ENCODE results near the gene ZBTB37.
"Not testable (repeated sequence)": the region's sequence is repeated elsewhere in the genome, so short reads cannot be mapped to it uniquely, and the experiment has no call there.

Gene ZBTB37

GRCh38 chr1:173868266-173869020 lies at the start of gene ZBTB37:
Gene ZBTB37 (plus strand): TSS chr1:173868380. CDS start chr1:173870226, 1,846 bp downstream.
- DNase-seq (ENCODE audit: low spot score), result peak; percentile 24

GRCh38 chr1:173818459-173818858 lies 49.7 kb upstream of the ZBTB37 start:
- DNase-seq (ENCODE audit: low spot score), result no peak

- DNase-seq (ENCODE audit: low spot score), result no peak
These were observed 46.5 kb upstream of the ZBTB37 start for GRCh38 chr1:173821680-173822079.

- DNase-seq (ENCODE audit: low spot score), result no peak
These were observed 44.3 kb upstream of the ZBTB37 start for GRCh38 chr1:173823781-173824314.

GRCh38 chr1:173824315-173825081 lies 43.7 kb upstream of the ZBTB37 start, which contains the start of the genes CENPL and DARS2:
Gene CENPL (minus strand): TSS chr1:173824883. CDS start chr1:173811299, 13,584 bp downstream.
Gene DARS2 (plus strand): TSS chr1:173824673. CDS start chr1:173825230, 557 bp downstream.
- peak; percentile 89 for DNase-seq (ENCODE audit: low spot score)

- DNase-seq (ENCODE audit: low spot score), result no peak
These were observed 40.6 kb upstream of the ZBTB37 start for GRCh38 chr1:173827611-173828010.

GRCh38 chr1:173832748-173833147 lies 35.4 kb upstream of the ZBTB37 start:
- DNase-seq (ENCODE audit: low spot score), result no peak

- DNase-seq (ENCODE audit: low spot score), result no peak
These were observed 16.1 kb upstream of the ZBTB37 start for GRCh38 chr1:173852105-173852504.

- DNase-seq (ENCODE audit: low spot score), result peak; percentile 31
These were observed 15.1 kb upstream of the ZBTB37 start for GRCh38 chr1:173853074-173853473.

- DNase-seq (ENCODE audit: low spot score), result no peak
These were observed 12.2 kb upstream of the ZBTB37 start for GRCh38 chr1:173856014-173856413.

GRCh38 chr1:173856903-173857302 lies 11.3 kb upstream of the ZBTB37 start:
- no peak for DNase-seq (ENCODE audit: low spot score)

- no peak for DNase-seq (ENCODE audit: low spot score)
These were observed 10.7 kb upstream of the ZBTB37 start for GRCh38 chr1:173857363-173857917.

GRCh38 chr1:173859547-173859946 lies 8.6 kb upstream of the ZBTB37 start:
- DNase-seq (ENCODE audit: low spot score), result not testable (repeated sequence)

- DNase-seq (ENCODE audit: low spot score), result no peak
These were observed 8.1 kb upstream of the ZBTB37 start for GRCh38 chr1:173860065-173860464.

GRCh38 chr1:173861731-173862145 lies 6.4 kb upstream of the ZBTB37 start:
- DNase-seq (ENCODE audit: low spot score), result no peak

- DNase-seq (ENCODE audit: low spot score), result not testable (repeated sequence)
These were observed 5.9 kb upstream of the ZBTB37 start for GRCh38 chr1:173862146-173862768.

- no peak for DNase-seq (ENCODE audit: low spot score)
These were observed 5.4 kb upstream of the ZBTB37 start for GRCh38 chr1:173862769-173863223.

GRCh38 chr1:173863224-173864161 lies 4.7 kb upstream of the ZBTB37 start:
- DNase-seq (ENCODE audit: low spot score), result no peak

GRCh38 chr1:173864179-173864867 lies 3.9 kb upstream of the ZBTB37 start:
- no peak for DNase-seq (ENCODE audit: low spot score)
